Left ventricle myocardium superior (tissue), 1 donor: ENCODE results near the gene SLC13A5. TPM values are rescaled to one million over a fixed set of nuclear protein-coding genes. Genes with fewer than 3 reads are reported as not detected.
"Not testable (repeated sequence)": the region's sequence is repeated elsewhere in the genome, so short reads cannot be mapped to it uniquely, and the experiment has no call there.

Experiments used
- ATAC-seq: fragments of 200-7000 bp; cut with Tn5 transposase; one replicate; pipeline ENCODE4 v1.9.1; 2020; ENCODE audit warnings: mild to moderate bottlenecking, moderate library complexity
- DNase-seq: peaks from one replicate; pipeline ENCODE4 v3.0.0-alpha.2; 2020
- intact Hi-C: fragments of 100-400 bp; cut with micrococcal nuclease; formaldehyde crosslinking; loops from one replicate; pipeline ENCODE4 v1.11.0; 2022
- long read RNA-seq: library from polyadenylated mRNA; unstranded; transcript quantifications from one replicate; pipeline ENCODE4 v2.0.0, GENCODE V29; 2021
- total RNA-seq: library from RNA; stranded (reverse); fragmentation: NEBNext Ultra II Directional; extraction: Animal tissue kit (Norgen Biotek cat#: 25700); gene quantifications from one replicate; pipeline ENCODE4 v1.2.1, GENCODE V29; 2021
- donor health status: DM: no; HTN: yes; CAD: no; lungs with severe emphysema.

SLC13A5 gene
- not detected for total RNA-seq
- long read RNA-seq, result 0 reads

DNA sequence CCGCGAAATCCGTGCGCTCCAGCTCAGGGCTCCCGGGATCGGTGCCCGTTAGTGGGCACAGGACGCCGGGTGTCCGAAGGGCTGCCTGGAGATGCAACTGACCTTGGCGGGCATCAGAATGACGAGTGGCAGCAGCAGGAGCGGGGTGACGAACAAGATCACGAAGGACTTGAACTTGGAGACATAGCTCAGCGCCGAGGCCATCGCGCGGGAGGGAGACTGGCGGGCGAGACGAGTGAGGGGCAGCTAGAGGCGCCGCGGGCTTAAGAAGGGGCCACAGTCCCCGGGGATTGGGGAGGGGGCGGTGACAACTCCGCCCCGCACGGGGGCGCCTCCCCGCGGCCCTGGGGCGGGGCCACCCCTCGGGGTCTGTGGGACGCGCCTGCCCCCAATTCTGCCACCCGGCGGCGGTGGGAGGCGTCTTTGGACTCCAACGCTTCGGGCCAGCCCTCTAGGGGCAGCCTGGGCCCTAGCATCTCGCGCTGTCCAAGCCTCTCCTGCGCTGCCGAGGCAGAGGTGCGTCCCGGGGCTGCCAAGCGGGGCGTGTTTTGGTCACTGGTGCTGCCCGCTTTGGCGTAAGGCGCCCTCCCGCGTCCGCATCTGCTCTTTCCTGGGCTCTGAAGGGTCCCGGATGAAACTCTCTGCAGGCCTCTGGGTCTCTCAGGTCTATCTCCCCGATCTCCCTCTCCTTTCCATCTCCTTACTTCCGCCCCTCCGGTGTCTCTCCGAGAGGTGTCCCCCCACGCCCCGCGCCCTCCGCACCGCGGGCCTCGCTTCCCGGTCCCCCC lies at the start of gene SLC13A5:
SLC13A5 (minus strand) TSS at position 240 of the 788 bp plus-strand sequence; CDS start at position 204, 36 bp downstream.
- DNase-seq (no peak), ATAC-seq (peak; percentile 39)
- intact Hi-C loops, result no loop called here

DNA sequence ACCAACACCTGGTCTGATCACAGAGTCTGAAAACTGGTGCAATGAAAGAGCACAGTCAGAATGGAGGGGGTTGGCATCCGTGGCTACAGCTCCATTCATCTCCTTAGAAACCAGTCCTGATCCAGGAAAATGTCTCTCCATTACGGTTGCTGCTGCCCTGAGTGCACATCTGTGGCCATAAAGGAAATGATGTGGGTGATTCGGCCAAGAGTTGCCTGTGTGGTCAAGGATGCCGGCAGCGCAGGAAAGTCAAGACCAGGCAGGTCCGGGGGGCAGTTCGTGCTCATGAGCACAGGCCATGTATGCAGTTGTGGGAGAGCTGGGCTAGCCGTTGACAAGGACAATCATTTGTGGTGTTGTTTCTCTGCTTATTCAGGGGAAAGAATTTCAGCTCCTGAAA lies 48.6 kb upstream of the SLC13A5 start:
- DNase-seq (no peak), ATAC-seq (no peak)
- intact Hi-C loops, result no loop called here

DNA sequence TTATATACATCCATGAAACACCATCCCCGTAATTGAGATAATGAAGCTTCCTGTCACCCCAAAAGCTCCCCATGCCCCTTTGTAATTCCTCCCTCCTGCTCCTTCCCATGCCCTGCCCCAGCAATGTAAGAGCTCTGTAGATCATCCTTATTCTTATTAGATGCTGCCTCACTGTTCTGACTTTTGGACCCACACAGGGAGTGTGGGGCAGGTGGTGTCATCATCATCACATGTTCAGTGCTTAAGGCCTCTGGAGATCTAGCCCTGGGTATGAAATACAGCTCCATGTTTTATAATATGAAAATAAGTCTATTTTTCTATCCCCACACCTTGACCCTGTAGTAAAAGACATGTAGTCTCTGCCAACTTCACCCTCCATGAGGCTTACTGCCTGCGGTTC lies 44.6 kb upstream of the SLC13A5 start:
- no peak for ATAC-seq
- intact Hi-C loops, result no loop called here
- DNase-seq, result no peak

DNA sequence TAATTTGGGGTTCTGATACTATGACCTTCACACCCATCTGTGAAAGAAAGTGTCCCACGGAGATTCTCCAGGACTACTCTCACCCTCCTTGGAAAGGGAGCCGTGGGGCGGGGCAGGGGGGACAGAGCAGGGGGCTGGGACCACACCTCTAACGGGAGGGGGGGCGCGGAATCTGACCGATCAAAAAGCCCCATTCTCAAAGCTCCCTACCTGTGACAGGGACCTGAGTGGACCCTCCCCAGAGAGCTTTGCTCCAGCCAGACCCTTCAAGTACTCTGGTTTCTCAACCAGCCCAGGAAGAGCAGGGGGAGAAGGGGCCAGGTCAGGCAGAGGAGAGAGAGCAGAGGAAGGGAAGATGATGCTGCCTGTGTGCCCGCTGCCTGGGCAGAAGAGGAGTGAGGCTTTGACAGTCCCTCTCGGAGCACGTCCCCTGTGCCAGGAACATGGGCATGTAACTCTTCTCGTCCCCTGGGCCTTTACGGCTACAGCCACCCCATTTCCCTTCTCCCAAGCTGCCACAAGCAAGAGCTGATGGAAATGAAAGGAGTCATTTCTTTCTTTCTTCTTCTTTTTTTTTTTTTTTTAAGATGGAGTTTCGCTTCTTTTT lies 43.4 kb upstream of the SLC13A5 start:
- ATAC-seq (no peak), DNase-seq (no peak)
- intact Hi-C loops, result no loop called here

DNA sequence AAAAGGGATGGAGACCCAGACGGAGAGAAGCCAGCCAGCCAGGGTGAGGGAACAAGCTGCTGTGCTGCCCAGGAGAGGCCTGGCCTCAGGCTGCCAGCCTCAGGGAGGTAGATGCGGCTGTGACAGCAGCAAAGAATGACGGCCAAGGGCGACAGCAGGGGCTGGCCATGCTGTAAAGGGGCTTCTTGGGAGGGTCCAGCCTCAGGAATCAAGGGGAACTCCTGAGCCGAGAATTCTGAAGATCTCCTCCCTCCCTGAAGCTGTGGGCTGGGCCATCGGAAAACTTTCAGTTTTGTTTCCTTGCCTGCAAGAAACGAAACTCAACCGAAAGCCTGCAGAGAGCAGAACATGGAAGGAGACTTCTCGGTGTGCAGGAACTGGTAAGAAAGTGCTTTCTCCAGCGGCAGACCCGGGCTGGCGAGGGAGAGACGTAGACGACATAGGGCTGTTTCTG lies 42.6 kb upstream of the SLC13A5 start, which contains the start of gene XAF1:
XAF1 (plus strand) TSS at position 316 of the 454 bp plus-strand sequence; CDS start at position 349, 33 bp downstream.
- DNase-seq (peak; percentile 40), ATAC-seq (peak; percentile 51)
- intact Hi-C loops, result no loop called here

DNA sequence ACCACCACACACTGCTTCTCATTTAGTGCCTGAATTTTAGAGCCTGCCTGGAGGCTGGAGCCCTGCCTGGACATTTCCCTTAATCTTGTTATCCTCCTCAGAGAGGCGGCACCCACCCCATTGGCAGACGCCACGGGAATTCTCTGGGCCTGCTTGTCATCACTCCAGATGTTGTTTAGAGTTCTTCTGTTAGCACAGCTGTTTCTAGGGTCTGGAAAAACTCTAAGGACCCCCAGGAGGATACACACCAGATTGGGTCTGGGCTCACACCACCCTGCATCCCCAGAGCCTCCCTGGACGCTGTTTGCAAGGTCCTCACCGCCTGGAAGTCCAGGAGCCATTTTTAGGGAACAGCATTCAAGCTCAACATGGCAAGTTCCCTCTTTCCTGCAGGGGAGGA lies 42.1 kb upstream of the SLC13A5 start:
- peak; percentile 73 for ATAC-seq
- peak; percentile 74 for DNase-seq
- intact Hi-C loops, result no loop called here

DNA sequence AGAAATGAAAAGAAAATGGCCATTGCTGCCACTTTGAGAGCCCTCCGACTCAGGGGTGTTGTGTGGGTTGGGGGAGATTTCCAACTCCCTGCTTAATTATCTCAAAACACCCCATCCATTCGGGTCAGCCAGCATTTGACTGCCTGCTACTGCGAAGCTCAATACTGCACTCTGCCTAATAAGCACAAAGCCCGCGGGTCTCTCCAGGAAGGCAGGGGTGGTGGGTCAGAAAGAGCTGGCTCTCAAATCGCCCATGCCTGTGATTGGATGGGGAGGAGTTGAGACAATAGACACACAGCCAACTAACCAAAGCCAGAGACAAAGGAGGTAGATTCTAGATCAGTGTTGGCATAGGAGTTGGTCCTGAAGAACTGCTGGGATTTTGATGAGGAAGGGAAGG lies 40.4 kb upstream of the SLC13A5 start:
- intact Hi-C loops, result no loop called here
- DNase-seq (no peak), ATAC-seq (no peak)

DNA sequence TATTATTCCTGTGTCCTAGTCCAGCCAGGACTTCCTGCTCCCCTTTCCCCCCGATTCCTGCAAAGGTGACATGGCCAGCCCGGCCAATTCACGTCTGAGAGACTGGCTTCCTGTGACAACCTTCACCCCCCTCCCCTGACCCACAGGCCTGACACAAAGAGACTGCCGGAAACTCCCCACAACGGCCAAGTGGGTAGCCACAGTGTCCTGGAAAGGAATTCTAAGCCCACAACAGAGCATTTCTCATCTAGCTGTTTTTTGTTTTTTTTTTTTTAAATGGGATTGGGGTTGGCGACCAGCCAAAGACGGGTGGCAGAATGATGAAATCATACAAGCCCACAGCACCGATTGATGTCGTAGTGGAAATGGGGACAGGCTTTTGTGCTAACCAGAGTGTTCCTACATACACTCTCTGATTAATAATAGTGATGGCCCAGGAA lies 39.9 kb upstream of the SLC13A5 start:
- ATAC-seq, result peak; percentile 70
- DNase-seq, result peak; percentile 61
- intact Hi-C loops, result no loop called here

DNA sequence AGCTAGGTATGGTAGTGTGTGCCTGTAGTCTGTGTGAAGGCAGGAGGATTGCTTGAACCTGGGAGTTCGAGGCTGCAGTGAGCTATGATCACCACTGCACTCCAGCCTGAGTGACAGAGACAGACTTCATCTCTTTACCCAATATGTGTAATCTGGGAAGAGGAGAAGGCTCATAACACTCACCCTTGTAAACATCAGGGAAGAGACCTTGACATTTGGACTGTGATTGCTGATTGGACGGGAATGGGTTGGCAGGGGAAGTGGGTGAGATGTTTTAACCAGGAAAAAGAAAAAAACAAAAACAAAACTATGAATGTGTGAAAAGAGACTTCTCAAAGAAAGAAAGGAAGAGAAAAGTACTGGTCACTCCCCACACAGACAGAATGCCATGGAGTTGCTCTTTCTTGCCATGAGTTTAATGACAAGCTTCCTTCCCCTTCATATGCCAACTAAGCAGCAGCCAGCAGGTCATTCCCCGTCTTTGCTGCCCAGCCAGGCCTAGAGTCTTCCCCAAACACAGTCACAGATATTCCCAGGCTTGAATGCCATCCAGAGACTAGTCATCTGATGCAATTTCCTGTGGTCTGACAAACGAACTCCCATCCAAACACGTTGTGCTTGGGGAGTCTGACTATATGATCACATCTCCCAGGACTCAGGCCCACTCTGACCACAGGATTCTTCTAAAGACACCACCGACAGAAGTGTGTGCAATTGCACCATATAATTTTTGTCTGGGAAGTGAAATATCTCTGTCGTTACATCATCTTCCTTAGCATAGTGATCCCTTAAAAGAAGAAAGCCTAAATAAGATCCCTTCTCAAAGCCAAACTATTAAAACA lies 39.1 kb upstream of the SLC13A5 start:
- DNase-seq (peak; percentile 45), ATAC-seq (peak; percentile 70)
- intact Hi-C loops, result no loop called here

DNA sequence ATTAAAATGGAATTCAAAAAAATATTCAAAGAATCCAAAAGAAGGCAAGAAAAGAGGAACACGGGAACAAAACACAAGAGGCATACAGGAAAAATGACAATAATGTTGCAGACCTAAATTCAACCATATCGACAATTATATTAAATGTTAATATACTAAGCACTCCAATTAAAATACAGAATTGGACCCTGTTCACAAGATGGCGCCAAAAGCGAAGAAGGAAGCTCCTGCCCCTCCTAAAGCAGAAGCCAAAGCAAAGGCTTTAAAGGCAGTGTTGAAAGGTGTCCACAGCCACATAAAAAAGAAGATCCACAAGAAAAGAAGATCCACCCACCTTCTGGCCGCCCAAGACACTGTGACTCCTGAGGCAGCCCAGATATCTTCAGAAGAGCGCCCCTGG lies 36.4 kb upstream of the SLC13A5 start:
- DNase-seq (no peak), ATAC-seq (no peak)
- intact Hi-C loops, result no loop called here

DNA sequence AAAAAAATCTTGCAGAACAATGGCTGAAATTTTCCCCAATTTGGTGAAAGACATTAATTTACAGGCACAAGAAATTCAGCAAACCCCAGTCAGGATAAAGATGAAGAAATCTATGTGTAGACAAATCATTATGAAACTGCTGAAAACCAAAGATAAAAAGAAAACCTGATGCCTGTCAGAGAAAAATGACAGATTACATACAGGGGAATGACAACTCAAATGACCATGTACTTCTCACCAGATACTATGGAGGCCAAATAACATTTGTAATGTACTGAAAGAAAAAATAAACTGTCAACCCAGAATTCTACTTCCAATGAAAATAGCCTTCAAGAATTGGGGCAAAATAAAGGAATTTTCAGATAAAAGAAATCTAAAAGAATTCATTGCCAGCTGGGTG lies 35.4 kb upstream of the SLC13A5 start:
- intact Hi-C loops, result no loop called here
- DNase-seq (no peak), ATAC-seq (no peak)

DNA sequence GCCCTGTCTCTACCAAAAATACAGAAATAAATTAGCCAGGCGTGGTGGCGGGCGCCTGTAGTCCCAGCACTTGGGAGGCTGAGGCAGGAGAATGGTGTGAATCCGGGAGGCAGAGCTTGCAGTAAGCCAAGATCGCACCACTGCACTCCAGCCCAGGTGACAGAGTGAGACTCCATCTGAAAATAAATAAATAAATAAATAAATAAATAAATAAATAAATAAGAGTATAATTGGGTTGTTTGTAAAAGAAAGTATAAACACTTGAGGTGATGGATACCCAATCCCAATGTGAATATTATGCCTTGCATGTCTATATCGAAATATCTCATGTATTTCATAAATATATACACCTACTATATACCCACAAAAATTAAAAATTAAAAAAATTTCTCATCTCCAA lies 33.5 kb upstream of the SLC13A5 start:
- ATAC-seq, intact Hi-C loops, DNase-seq: not testable (repeated sequence)

DNA sequence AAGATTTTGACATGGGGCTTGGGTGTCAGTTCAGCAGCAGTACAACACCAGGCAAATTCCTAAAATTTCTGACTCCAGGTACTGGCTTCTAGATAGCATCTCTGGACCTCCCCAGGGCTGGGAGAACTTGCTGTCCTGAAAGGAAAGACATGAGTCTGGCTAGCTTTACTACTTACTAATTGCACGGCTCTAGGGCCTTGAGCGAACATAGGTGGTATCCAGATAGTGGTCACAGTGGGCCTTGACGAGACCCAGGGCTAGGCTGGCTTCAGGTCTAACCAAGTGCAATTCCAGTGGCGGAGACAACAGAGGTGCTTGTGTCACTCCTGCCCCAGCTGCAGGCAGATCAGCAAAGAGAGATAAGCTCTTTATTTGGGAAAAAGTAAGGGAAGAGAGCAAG lies 16.4 kb upstream of the SLC13A5 start:
- intact Hi-C loops, result no loop called here
- ATAC-seq (no peak), DNase-seq (no peak)

DNA sequence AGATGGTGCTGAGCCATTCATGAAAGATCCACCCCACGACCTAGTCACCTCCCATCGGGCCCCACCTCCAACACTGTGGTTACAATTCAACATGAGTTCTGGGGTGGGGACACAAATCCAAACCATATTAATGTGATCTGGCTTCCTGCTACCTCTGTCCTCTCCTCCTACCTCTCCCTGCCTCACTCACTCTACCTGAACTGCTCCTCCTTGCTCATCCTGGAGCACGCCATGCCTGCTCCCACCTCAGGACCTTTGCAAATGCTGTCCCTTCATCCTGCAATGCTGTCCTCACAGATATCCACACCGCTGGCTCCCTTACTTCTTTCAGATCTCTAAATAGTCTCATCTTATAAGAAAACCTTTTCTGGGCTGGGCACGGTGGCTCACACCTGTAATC lies 10.8 kb upstream of the SLC13A5 start:
- no peak for ATAC-seq
- intact Hi-C loops, result no loop called here

DNA sequence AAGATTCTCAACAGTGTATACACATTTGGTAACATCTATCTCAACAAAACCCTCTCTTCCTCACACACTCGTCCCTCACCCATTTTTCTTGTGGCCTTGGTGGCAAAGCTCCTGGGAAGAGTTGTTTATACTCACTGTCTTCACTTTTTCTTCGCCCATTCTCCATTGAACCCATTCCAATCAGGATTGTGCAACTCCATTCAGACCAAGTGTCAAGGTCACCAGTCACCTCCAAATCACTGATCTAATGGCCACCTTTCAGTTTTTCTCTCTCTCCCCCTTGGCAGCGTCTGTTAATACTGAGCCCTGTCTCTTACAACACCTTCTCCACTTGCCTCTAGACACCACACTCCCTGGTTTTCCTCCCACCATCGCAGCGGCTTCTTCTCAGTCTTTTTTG lies 8.6 kb upstream of the SLC13A5 start:
- intact Hi-C loops, result no loop called here
- ATAC-seq (no peak), DNase-seq (no peak)

More for the DNA sequence above, 10.8 kb upstream of the SLC13A5 start:
- DNase-seq, result no peak

DNA sequence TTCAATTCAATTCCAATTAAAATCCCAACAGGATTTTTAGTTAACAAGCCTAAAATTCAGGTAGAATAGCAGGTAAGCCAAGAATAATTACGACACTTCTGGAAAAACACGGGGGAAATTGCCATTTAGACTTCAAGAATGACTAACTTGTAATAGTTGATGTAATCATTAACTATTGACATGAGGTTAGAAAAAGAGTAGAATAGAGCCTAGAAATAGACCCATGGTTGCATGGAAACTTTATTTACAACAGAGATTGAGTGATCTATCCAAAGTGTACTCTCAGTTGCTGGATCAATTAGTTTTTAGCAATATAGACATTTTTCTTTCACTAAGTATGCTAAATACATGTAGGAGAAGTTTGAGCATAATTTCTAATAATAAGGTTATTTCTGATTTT lies 3.6 kb upstream of the SLC13A5 start:
- intact Hi-C loops, result no loop called here
- ATAC-seq (no peak), DNase-seq (no peak)

DNA sequence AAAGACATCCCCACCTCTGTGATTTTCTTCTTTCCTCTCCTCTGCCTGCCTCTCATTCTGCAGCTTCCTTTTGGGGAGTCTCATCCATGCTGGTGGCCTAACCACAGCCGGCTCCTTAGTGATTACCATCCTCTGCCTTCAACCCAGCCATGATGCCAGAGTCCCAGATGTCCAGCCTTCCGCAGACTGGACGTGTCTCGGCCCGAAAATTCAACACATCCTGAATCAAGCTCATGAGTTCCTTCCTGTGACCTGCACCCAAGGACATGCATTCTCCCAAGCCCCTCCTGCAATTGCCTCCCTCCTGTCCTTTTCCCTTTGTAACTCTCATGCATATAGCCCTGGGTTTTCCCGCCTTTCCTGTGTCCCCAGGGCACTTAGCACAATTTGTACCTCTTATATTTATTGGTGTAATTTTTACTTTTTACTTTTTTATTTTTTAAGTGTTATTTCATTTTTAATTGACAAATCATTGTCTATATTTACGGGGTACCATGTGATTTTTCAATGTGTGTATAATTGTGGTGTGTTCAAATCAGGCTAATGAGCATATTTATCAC lies 1.2 kb upstream of the SLC13A5 start:
- DNase-seq (no peak), ATAC-seq (no peak)
- intact Hi-C loops, result no loop called here

DNA sequence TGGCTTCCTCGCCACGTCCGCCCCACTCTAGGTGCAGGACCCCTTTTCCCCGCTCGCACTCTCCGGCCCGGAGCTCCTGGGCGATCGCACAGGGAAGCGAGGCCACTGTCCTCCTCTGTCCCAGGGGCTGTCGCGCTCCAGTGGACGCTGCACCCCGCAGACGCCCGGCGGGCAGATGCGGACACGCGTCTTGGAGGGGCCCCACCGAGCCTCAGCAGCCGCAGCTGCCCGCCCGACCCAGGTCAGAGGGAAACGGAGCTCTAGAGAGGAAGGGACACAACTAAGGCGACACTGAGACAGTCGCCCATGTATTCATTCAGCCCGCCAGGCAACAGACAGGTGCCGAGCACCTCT lies 726 bp upstream of the SLC13A5 start:
- intact Hi-C loops, result no loop called here
- ATAC-seq (no peak), DNase-seq (no peak)

DNA sequence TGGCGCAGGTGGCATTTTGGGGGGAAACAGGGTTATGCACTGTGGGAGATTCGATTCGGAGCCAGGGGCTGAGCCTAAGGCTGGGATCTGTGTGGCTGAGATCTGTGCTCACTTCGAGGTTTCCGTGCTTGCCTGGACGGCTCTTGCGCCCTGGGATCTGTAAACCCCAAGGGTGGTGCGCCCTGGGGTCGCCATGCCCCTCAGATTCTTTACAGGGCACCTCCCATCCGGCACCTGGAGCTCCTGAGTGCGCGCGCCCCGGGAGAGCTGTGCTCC lies 377 bp downstream of the SLC13A5 start:
- ATAC-seq, result no peak
- intact Hi-C loops, result no loop called here
- no peak for DNase-seq
